PC-9 (cell line): Measurements from ENCODE around the gene PDE7B.

ENCODE experiments used
- EZH2 ChIP-seq: fragments of 200-600 bp; sonication (generic); IDR thresholded peaks from 2 replicates; pipeline ENCODE4 v1.8.0; 2017; ENCODE audit warnings: antibody characterized with exemption, low read depth
- TF ChIP-seq, protein P1 (sequence below): fragments of 200-600 bp; sonication (generic); conservative IDR thresholded peaks from 2 replicates; pipeline ENCODE4 v1.6.1; 2017; ENCODE audit warnings: mixed run types, antibody characterized with exemption, mild to moderate bottlenecking, moderate library complexity

DNA sequence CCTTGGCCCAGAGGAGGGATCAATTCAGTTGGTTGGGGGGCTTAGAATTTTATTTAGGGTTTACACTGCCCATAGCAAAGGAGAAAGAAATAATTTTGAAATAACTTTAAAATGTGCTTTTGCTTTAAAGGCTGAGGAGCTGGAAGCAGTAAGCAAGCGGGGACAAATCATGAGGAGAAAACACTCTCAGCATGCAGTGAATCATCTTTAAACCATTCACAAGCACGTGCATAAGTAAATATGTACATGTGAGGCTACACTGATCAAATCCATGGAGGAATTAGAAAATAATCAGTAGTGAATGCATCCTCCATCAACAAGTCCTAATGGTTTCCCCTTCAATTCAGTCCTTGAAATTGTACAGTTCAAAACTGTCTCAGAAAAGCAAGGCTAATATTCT, 217.6 kb downstream of the PDE7B start:
- TF ChIP-seq, protein P1, sequence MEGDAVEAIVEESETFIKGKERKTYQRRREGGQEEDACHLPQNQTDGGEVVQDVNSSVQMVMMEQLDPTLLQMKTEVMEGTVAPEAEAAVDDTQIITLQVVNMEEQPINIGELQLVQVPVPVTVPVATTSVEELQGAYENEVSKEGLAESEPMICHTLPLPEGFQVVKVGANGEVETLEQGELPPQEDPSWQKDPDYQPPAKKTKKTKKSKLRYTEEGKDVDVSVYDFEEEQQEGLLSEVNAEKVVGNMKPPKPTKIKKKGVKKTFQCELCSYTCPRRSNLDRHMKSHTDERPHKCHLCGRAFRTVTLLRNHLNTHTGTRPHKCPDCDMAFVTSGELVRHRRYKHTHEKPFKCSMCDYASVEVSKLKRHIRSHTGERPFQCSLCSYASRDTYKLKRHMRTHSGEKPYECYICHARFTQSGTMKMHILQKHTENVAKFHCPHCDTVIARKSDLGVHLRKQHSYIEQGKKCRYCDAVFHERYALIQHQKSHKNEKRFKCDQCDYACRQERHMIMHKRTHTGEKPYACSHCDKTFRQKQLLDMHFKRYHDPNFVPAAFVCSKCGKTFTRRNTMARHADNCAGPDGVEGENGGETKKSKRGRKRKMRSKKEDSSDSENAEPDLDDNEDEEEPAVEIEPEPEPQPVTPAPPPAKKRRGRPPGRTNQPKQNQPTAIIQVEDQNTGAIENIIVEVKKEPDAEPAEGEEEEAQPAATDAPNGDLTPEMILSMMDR, result no peak
- TF ChIP-seq EZH2, result no peak
